SK-N-SH treated with all-trans-retinoic acid at 6 μM for 48 hours (cell line): Measurements from ENCODE around the gene PCNT.

ENCODE experiments used
- ARNTL ChIP-seq: fragments of 450-650 bp; formaldehyde crosslinking; IDR thresholded peaks from 2 replicates; pipeline ENCODE4 v1.5.0; 2020; ENCODE audit warnings: low read depth, mild to moderate bottlenecking, moderate library complexity, borderline replicate concordance
- BACH2 ChIP-seq: fragments of 250-450 bp; sonication (Bioruptor Pico); IDR thresholded peaks from 2 replicates; pipeline ENCODE4 v1.9.0; 2021; ENCODE audit warnings: mild to moderate bottlenecking, borderline replicate concordance
- OSR1 ChIP-seq: fragments of 250-450 bp; sonication (Bioruptor Pico); IDR thresholded peaks from 2 replicates; pipeline ENCODE4 v1.8.0; 2022; ENCODE audit warnings: moderate library complexity, mild to moderate bottlenecking, inconsistent platforms
- RARB ChIP-seq: fragments of 250-450 bp; sonication (Bioruptor Pico); IDR thresholded peaks from 2 replicates; pipeline ENCODE4 v1.8.0; 2021; ENCODE audit warnings: mild to moderate bottlenecking, moderate library complexity
- ZFP3 ChIP-seq: fragments of 250-450 bp; sonication (Bioruptor Pico); IDR thresholded peaks from 2 replicates; pipeline ENCODE4 v1.5.0; 2020; ENCODE audit warnings: mild to moderate bottlenecking, moderate library complexity
- TF ChIP-seq, protein P1 (sequence below): fragments of 250-450 bp; sonication (Bioruptor Pico); IDR thresholded peaks from 2 replicates; pipeline ENCODE4 v1.8.0; 2020; ENCODE audit warnings: mild to moderate bottlenecking, moderate library complexity, borderline replicate concordance
- TF ChIP-seq, protein P2 (sequence below): fragments of 250-450 bp; sonication (Bioruptor Pico); IDR thresholded peaks from 2 replicates; pipeline ENCODE4 v1.5.1; 2020; ENCODE audit warnings: low read depth, mild to moderate bottlenecking, moderate library complexity

DNA sequence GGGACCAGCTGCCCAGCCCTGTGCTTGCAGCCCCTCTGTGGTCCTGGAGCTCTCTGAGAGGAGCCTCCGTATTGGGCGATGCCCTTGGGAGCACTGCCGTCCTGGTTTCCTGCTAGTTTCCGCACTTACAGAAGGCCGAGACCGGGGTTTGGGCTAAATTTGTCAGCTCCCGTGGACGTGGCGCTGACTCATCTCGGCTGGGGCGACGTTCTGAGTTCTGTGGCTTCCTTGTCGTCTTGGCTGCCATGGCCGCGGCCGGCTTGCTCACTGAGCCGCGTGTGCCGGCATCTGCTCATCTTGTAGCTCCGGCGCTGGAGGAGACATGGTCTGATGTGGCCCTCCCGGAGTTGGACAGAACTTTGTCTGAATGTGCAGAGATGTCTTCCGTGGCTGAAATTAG lies 64.9 kb downstream of the PCNT start:
- TF ChIP-seq, protein P1, sequence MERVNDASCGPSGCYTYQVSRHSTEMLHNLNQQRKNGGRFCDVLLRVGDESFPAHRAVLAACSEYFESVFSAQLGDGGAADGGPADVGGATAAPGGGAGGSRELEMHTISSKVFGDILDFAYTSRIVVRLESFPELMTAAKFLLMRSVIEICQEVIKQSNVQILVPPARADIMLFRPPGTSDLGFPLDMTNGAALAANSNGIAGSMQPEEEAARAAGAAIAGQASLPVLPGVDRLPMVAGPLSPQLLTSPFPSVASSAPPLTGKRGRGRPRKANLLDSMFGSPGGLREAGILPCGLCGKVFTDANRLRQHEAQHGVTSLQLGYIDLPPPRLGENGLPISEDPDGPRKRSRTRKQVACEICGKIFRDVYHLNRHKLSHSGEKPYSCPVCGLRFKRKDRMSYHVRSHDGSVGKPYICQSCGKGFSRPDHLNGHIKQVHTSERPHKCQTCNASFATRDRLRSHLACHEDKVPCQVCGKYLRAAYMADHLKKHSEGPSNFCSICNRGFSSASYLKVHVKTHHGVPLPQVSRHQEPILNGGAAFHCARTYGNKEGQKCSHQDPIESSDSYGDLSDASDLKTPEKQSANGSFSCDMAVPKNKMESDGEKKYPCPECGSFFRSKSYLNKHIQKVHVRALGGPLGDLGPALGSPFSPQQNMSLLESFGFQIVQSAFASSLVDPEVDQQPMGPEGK (CRISPR knock-in tag) = no peak
- no peak for TF ChIP-seq ZFP3 (CRISPR knock-in tag)
- no peak for TF ChIP-seq BACH2 (CRISPR knock-in tag)
- TF ChIP-seq RARB = no peak
- no peak for TF ChIP-seq OSR1 (CRISPR knock-in tag)
- no peak for TF ChIP-seq ARNTL (CRISPR knock-in tag)
- TF ChIP-seq, protein P2, sequence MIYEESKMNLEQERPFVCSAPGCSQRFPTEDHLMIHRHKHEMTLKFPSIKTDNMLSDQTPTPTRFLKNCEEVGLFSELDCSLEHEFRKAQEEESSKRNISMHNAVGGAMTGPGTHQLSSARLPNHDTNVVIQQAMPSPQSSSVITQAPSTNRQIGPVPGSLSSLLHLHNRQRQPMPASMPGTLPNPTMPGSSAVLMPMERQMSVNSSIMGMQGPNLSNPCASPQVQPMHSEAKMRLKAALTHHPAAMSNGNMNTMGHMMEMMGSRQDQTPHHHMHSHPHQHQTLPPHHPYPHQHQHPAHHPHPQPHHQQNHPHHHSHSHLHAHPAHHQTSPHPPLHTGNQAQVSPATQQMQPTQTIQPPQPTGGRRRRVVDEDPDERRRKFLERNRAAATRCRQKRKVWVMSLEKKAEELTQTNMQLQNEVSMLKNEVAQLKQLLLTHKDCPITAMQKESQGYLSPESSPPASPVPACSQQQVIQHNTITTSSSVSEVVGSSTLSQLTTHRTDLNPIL = no peak
